Germinal center (tissue), 1 donor: ENCODE measurements around the gene ADCY7.

ENCODE experiments used
- DNase-seq: peaks from one replicate; pipeline ENCODE4 v3.0.0; 2012; ENCODE audit warnings: mixed read lengths, low spot score

The ADCY7 gene

GRCh38 chr16:50248845-50249244 is 17.5 kb upstream of the ADCY7 start:
- DNase-seq = no peak

DNA sequence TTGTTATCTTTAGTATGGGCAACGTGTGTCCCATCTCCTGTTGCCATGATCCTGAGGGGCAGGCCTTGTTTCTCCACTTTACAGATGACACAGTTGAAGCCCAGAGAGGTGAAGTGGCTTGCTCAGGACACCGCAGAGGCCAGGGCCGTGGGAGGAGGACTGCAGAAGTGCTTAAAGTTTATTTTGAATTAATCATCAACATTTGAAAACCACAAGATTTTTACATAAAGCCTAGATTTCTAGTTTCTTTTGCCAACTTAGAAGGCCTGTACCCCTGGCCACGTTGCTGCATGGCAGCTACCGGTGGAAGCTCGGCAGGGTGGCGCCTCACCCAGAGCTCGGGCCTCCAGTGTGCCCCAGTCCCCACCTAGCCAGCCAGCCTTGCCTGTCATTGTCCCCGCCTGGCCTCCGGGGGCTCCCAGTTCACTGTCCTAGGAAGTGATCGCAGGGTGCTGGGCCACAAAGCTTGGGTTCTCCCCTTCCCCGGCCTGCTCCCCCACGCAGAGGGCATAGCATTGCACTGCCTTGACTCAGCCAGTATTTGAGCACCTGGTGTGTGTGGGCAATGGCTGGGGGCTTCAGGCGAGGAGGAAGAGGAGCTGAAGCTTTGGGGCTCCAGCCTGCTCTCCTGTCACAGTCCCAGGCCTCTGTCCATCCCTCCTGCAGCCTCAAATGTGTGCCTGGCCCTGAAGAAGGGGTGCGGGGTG is 14.8 kb upstream of the ADCY7 start:
- DNase-seq = no peak

DNA sequence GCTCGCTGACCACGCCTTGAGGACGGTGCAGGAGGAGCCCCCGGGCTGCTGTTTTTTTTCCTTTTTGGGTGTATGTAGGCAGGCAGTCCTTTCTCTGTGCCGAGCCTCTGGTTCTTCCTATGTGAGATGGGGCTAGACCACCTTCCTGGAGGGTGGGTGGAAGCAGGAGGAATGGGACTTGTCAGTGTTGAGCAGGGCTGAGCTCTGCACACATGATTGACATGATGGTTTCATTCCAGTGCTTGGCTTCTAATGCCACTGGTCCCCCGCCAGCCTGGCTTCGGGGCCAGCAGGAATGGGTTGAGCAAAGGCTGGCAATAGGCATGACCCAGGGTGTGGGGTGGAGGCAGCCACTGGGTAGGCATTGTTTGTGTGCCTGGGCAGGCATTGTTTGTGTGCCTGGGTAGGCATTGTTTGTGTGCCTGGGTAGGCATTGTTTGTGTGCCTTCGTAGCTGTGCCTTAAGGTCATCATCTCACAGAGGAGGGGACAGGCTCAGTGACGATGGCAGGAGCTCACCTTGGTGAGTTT is 14.2 kb upstream of the ADCY7 start:
- no peak for DNase-seq

DNA sequence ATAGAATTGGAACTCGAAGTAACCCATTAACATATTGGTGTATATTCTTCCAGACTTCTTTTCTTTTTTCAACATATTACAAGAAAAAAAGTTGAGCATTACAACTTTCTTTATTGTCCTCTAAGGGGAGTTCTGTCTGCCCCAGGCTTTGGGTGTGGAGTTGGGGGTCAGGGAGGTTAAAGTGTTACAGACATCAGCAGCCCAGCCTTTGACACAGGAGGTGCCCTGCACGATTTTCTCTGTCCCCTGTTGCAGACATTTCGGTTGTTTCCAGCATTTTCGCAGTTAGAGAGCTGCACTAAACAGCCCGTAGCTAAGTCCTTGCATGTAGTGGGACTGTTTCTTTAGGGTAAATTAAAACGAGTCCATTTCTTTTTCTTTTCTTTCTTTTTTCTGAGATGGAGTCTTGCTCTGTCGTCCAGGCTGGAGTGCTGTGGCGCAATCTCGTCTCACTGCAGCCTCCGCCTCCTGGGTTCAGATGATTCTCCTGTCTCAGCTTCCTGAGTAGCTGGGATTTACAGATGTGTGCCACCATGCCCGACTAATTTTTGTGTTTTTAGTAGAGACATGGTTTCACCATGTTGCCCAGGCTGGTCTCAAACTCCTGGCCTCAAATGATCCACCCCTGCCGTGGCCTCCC is 13.4 kb upstream of the ADCY7 start:
- no peak for DNase-seq

- DNase-seq = no peak
These were observed 12.8 kb upstream of the ADCY7 start for GRCh38 chr16:50253514-50253910.

- DNase-seq = no peak
These were observed 12.3 kb upstream of the ADCY7 start for GRCh38 chr16:50254072-50254471.

DNA sequence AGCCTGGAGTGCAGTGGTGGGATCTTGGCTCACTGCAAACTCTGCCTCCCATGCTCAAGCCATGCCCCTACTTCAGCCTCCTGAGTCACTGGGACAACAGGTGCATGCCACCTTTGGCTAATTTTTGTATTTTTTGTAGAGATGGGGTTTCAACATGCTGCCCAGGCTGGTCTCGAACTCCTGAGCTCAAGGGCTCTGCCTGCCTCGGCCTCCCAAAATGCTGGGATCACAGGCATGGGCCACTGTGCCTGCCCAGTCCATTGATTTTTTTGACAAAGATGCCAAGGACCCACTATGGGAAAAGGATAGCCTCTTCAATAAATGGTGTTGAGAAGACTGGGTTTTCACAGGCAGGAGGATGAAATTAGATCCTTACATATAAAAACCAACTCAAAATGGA is 10.8 kb upstream of the ADCY7 start:
- no peak for DNase-seq

DNA sequence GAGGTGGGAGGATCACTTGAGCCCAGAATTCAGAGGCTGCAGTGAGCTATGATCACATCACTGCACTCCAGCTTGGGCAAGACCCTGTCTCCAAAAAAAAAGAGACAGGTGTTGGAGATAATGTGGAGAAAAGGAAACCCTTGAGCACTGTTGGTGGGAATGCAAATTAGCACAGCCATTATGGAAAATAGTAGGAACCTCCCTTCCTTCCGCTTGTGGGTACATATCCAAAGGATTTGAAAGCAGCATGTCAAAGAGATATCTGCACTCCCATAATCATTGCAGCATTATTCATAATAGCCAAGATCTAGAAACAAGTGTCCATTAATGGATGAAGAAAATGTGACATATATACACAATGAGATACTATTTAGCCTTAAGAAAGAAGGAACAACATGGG is 9.7 kb upstream of the ADCY7 start:
- DNase-seq = no peak

GRCh38 chr16:50257876-50258275 is 8.5 kb upstream of the ADCY7 start:
- DNase-seq = no peak

DNA sequence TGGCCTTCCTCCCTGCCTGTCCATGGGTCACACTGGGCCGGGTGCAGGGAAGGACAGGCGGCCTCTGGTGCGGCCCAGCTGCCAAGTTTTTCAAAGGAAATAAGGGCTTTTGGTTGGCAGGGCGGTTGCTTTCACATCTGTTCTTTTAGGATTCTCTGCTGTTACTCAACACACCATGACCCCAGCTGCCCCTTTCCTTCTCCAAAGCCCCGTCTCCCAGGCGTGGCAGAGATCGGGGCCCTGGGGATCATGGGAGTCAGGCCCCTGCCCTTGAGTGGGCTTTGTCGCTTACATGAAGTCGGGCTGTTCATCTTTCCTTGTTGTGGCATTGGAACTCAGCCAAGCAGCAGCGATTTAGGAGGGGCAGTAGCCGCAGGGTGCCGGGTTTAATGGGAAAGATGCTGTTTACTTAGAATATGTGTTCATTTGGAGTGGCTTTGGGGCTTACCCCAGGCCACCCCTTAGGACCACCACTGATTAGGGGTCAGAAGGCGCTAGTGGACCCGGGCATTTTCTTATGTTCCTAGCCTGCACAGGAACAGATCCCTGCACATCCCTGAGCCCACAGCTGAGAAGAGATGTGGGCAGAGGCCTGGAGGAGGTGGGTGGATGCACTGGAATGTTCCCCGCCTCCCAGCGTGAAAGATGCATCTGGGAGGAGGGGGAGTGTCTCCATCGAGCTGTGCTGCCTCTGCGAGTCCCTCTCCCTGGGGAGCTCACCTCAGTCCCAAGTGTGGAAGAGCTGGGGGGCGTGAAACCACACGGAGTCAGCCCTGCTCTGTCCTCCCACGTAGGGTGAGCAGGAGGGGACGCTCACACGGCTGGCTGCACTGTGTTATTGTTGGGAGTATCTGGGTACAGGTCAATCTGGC is 6.8 kb upstream of the ADCY7 start:
- DNase-seq = no peak

DNA sequence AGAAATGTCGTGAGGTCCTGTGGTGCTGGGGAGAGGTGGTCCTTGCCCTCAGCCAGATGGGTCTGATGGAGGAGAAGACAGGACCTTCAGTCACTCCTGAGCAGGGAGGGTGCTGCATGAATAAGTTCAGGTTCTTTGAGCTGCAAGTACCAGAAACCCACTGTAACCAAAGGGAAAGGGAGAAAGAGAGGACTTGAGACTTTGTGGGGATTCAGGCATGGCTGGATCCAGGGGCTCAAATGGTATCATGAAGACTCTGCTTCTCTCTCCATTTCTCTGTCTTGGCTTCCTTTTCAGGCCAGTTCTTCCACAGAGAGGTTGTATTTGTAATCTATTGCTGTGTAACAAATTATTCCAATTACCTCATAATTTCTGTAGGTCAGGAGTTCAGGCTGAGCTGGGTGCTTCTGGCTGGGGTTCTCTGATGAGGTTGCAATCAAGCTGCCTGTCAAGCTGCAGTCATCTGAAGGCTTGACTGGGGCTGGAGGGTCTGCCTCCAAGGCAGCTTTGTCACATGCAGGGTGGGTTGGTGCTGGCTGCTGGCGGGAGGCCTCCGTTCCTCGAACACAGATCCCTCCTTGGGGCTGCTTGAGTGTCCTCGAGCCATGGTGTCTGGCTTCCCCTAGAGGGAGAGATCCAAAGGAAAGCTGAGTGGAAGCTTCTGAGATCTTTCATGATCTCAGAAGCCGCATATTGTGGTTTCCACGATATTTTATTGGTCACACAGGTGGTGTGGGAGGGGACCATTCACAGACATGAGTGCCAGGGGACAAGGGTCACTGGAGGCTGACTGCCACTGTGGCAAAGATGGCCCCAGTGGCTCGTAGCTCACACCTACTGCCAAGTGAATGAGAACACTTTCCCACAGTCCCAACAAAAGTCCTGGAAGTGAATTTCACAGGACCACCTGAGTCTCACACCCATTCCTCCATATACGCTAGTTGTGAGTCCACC is 5.9 kb upstream of the ADCY7 start:
- no peak for DNase-seq

DNA sequence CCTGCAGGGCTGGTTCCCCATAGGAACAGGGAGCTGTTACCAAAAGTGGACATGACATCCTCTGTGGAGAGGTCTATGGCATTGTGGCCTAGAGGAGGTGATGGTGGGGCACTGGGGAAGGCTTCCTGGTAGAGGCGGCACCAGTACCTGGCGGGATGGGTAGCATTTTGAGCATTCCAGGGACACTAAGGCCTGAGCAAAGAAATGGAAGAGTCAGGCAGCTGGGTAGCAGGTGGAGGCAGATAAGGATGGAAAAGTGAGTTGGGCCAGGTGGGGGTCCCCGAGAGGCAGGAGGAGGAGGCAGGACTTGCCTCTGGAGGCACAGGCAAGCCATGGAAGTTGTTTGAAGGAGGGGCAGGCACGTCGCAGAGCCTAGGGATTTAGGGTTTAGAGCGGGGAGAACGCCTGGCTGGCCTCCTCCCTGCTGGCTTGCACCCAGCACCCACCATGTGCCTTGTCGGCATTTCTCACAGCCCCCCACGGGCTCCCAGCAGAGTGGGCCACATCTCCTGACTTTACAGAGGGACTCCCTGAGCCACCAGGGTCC is 5.1 kb upstream of the ADCY7 start:
- no peak for DNase-seq

DNA sequence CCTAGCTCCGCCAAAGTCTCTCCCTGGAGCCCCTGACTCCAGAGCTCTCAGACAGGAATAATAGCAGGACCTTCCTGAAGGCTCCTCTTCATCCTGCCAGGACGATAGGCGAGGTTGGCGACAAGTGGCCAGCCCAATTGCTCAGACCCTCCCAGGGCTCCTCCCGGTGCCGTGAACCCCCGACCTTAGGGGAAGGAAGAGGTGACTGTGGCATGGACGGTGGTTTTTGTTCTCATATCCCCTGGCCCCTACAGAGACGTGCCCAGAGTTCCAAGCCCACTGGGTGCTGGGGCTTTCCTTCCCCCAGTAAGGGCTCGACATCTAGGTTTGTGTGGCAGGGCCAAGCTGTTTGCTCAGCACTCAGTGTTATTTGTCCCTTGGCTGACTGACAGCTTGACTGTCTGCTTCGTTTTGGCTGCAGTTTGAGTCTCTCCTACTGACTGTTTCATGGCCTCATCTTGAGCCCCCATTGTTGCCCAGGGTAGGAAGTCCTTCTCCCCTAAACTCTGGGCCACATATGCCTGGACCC is 4.6 kb upstream of the ADCY7 start:
- DNase-seq = no peak

DNA sequence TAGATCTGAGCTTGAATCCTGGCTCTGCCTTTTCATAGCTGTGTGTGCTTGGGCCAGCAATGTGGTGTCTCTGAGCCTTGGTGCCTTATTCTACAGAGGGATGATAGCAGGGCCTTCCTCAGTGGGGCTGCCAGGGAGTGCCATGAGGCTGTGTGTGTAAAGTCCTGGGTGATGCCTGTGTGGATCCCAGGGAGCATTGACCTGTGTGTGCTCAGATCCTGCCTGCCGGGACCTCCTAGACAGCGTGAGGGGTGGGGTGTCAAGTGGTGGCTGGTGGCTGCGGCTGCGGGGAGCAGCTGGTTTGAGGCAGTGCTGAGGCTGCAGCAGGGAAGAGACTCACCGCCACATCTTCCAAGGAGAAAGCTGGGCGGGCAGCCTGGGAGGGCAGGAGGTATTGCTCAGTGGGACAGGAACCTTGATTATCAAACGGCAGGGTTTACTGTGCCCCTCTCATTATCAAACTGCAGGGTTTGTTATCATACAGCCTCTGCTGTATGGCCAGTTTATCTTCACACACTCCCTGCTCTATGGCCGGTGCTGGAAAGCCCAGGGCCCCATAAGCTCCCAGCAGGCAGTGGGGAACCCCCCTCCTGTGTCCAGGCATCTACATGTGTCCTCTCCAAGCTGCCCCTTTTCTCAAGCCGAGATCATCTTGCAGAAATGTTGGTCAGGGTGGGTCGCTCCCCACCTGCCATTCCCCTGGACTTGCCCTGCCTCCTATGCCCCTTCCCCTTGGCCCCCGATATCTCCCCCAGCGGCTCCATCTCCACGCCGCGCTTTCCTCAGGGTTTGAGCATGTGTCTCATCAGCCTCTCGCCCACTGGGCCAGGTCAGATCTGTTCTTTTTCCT is 3.1 kb upstream of the ADCY7 start:
- DNase-seq = no peak

- no peak for DNase-seq
These were observed 2.1 kb upstream of the ADCY7 start for GRCh38 chr16:50263940-50264929.

GRCh38 chr16:50265260-50265659 is 1.1 kb upstream of the ADCY7 start:
- DNase-seq = no peak

DNA sequence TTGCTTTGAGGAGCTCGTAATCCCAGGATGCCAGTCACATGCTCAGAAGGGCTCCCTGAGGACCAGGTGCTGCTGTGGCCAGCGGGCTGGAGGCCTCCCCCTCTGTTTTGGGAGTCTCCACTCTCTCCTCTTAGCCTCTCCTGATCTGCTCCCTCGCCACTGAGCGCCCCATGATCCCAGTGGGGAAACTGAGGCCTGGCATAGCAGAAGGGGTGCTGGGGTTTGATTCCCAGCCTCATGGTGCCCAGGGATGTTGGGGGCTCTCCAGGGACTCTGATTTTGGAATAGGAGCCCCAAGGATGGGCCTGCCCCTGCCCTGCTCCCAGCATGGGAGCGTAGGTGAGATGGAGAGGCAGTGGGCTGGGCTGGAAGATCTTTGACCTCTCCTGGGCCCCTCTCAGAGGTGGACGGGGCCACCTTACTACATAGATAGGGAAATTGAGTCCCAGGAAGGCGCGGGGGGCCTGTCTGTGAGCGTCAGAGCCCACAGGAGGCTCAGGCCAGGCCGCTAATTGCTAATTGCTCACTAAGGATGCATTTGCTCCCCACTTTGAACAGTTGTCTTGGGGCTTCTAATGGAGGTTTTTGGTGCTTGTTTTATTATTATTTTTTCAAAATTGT is 525 bp upstream of the ADCY7 start:
- DNase-seq = no peak

GRCh38 chr16:50267151-50267631 is 840 bp downstream of the ADCY7 start:
- DNase-seq = no peak
